T-helper 22 cell (primary cell): ENCODE results near the gene CPN1.
"Not testable (repeated sequence)": the region's sequence is repeated elsewhere in the genome, so short reads cannot be mapped to it uniquely, and the experiment has no call there.

Experiments
- DNase-seq: peaks from one replicate; pipeline ENCODE4 v3.0.0-alpha.2; 2020; ENCODE audit warnings: low read depth

Gene CPN1

GRCh38 chr10:100022403-100022802 is 59.3 kb downstream of the CPN1 start:
- no peak for DNase-seq

- DNase-seq = no peak
These were observed 60.3 kb downstream of the CPN1 start for GRCh38 chr10:100021322-100021721.

GRCh38 chr10:100020886-100021253 is 60.8 kb downstream of the CPN1 start:
- no peak for DNase-seq

GRCh38 chr10:100020142-100020885 is 61.4 kb downstream of the CPN1 start:
- no peak for DNase-seq

- no peak for DNase-seq
These were observed 61.9 kb downstream of the CPN1 start for GRCh38 chr10:100019787-100020141.

GRCh38 chr10:100014071-100014762 is 67.5 kb downstream of the CPN1 start:
- no peak for DNase-seq

- no peak for DNase-seq
These were observed 68.0 kb downstream of the CPN1 start for GRCh38 chr10:100013621-100014020.

GRCh38 chr10:100011906-100012305 is 69.8 kb downstream of the CPN1 start:
- not testable (repeated sequence) for DNase-seq

GRCh38 chr10:100009793-100010676 is 71.6 kb downstream of the CPN1 start, which contains the start of gene DNMBP:
DNMBP (minus strand) TSS chr10:100009947; CDS start chr10:99972124, 37,823 bp downstream.
- DNase-seq = peak; percentile 58

- DNase-seq = no peak
These were observed 72.3 kb downstream of the CPN1 start for GRCh38 chr10:100009283-100009792.

GRCh38 chr10:100008708-100009282 is 72.9 kb downstream of the CPN1 start:
- no peak for DNase-seq

GRCh38 chr10:100008142-100008522 is 73.5 kb downstream of the CPN1 start:
- DNase-seq = no peak

GRCh38 chr10:100007231-100008141 is 74.2 kb downstream of the CPN1 start:
- DNase-seq = no peak

- no peak for DNase-seq
These were observed 75.3 kb downstream of the CPN1 start for GRCh38 chr10:100006243-100006886.

- DNase-seq = no peak
These were observed 76.7 kb downstream of the CPN1 start for GRCh38 chr10:100004805-100005510.

- no peak for DNase-seq
These were observed 81.5 kb downstream of the CPN1 start for GRCh38 chr10:100000109-100000644.

GRCh38 chr10:99999319-100000108 is 82.2 kb downstream of the CPN1 start:
- no peak for DNase-seq

- DNase-seq = no peak
These were observed 82.8 kb downstream of the CPN1 start for GRCh38 chr10:99998889-99999288.
